ENCODE results near the gene WDR44.

GRCh38 chrX:118353081-118353850 lies 7.4 kb downstream of the WDR44 start:
- no peak for TF ChIP-seq SREBF2 (IDR thresholded peaks at IDR 0.05)
- TF ChIP-seq CTCF (IDR thresholded peaks at IDR 0.05), result no peak
- no peak for TF ChIP-seq REST (IDR thresholded peaks at IDR 0.05)
- no peak for TF ChIP-seq CHD4 (IDR thresholded peaks at IDR 0.05; ENCODE audit: borderline replicate concordance)
- no peak for TF ChIP-seq RAD21 (conservative IDR thresholded peaks at IDR 0.05 in 1 of 2, IDR thresholded peaks at IDR 0.05 in 1 of 2)
- TF ChIP-seq POLR2A (IDR thresholded peaks at IDR 0.05; ENCODE audit: low read length), result no peak
- TF ChIP-seq CHD2 (IDR thresholded peaks at IDR 0.05; ENCODE audit: low read length, partially characterized antibody), result no peak
- TF ChIP-seq KDM1A (IDR thresholded peaks at IDR 0.05; ENCODE audit: low read depth), result no peak
- no peak for TF ChIP-seq ESRRA (IDR thresholded peaks at IDR 0.05; ENCODE audit: borderline replicate concordance, low read length)
- TF ChIP-seq, protein P1, sequence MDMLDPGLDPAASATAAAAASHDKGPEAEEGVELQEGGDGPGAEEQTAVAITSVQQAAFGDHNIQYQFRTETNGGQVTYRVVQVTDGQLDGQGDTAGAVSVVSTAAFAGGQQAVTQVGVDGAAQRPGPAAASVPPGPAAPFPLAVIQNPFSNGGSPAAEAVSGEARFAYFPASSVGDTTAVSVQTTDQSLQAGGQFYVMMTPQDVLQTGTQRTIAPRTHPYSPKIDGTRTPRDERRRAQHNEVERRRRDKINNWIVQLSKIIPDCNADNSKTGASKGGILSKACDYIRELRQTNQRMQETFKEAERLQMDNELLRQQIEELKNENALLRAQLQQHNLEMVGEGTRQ (IDR thresholded peaks at IDR 0.05), result no peak
- TF ChIP-seq GATA3 (IDR thresholded peaks at IDR 0.05; ENCODE audit: borderline replicate concordance), result no peak
- TF ChIP-seq RFX5 (IDR thresholded peaks at IDR 0.05), result no peak
- no peak for TF ChIP-seq MYC (IDR thresholded peaks at IDR 0.05; ENCODE audit: borderline replicate concordance, low read length)
